GM23248 (cell line): ENCODE data around the gene SETBP1.

Source experiments
- EZH2 ChIP-seq: fragments of 200-600 bp; sonication (generic); IDR thresholded peaks from 2 replicates; pipeline ENCODE4 v1.6.1; 2018; ENCODE audit warnings: antibody characterized with exemption, mild to moderate bottlenecking; ENCODE audit not compliant: insufficient read depth, poor library complexity, severe bottlenecking
- EZH2phosphoT487 ChIP-seq: fragments of 200-600 bp; sonication (generic); IDR thresholded peaks from 2 replicates; pipeline ENCODE4 v1.6.1; 2018; ENCODE audit warnings: antibody characterized with exemption, moderate library complexity, mild to moderate bottlenecking, low read depth; ENCODE audit not compliant: insufficient read depth

- TF ChIP-seq EZH2phosphoT487 (no peak), EZH2 (no peak)
Observed at GRCh38 chr18:44681076-44681970, 635 bp downstream of the SETBP1 start.
